Suprapubic skin (tissue), 3 donors: ENCODE measurements around the gene ATP5ME.

ENCODE experiments used
- EP300 ChIP-seq: sonication (generic); formaldehyde crosslinking; IDR thresholded peaks from one replicate; pipeline ENCODE4 v1.6.1; 2017; ENCODE audit warnings: antibody characterized with exemption
- TF ChIP-seq, protein P1 (sequence below), 2 donors: fragments of 200-600 bp in 1 of 2; fragments of 450-650 bp in 1 of 2; sonication (generic) in 1 of 2; IDR thresholded peaks; one replicate each; pipeline ENCODE4 v1.5.1; 2016 to 2019; ENCODE audit warnings: antibody characterized with exemption in 2 of 2, mild to moderate bottlenecking in 1 of 2, moderate library complexity in 1 of 2

DNA sequence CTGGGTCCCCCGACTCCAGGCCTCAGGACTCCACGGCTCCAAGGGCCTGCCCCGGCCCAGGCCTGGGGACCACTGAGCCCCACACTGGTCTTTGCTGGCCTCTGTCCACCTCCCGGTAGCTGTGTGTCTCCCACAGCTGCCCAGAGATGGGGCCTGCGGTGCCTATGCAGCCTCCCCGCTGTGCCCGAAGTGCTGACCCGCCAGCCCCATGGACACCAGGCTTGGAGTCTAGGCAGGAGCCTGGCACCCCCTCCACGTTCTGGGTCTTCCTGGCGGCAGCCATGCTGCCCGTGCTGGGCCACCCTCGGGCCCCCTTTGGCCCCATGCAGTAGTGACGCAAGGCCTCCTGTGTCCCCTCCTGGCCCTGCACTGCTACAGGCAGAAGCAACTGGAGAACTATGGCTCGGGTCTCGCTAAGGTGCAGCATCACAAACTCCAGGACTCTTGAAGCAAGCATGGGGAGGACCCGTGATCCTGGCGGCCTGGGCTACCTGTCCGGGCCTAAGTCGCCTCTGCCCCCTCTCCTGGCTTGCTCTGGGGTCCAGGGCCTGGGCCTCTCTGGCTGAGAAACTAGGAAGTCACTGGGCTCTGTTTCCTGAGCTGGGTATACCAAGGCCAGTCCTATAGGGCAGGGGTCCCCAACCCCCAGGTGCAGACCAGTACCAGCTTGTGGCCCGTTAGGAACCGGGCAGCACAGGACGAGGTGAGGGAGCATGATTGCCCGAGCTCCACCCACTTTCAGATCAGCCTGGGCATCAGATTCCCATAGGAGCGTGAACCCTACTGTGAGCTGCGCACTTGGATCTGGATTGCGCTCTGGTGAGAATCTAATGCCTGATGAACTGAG is 1.2 kb upstream of the ATP5ME start:
- TF ChIP-seq, protein P1, sequence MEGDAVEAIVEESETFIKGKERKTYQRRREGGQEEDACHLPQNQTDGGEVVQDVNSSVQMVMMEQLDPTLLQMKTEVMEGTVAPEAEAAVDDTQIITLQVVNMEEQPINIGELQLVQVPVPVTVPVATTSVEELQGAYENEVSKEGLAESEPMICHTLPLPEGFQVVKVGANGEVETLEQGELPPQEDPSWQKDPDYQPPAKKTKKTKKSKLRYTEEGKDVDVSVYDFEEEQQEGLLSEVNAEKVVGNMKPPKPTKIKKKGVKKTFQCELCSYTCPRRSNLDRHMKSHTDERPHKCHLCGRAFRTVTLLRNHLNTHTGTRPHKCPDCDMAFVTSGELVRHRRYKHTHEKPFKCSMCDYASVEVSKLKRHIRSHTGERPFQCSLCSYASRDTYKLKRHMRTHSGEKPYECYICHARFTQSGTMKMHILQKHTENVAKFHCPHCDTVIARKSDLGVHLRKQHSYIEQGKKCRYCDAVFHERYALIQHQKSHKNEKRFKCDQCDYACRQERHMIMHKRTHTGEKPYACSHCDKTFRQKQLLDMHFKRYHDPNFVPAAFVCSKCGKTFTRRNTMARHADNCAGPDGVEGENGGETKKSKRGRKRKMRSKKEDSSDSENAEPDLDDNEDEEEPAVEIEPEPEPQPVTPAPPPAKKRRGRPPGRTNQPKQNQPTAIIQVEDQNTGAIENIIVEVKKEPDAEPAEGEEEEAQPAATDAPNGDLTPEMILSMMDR (IDR thresholded peaks at IDR 0.05): no peak
- TF ChIP-seq EP300: no peak
